Muscle of leg (tissue), 11 donors: ENCODE results near the gene SPATA13. TPM values are rescaled to one million over a fixed set of nuclear protein-coding genes. Genes with fewer than 3 reads are reported as not detected.
"Not testable (repeated sequence)": the region's sequence is repeated elsewhere in the genome, so short reads cannot be mapped to it uniquely, and the experiment has no call there.

Experiments
- DNase-seq: peaks from one replicate; pipeline ENCODE4 v3.0.0; 2013
- H3K27ac ChIP-seq: one replicate; pipeline ENCODE4 v1.5.1; 2013; ENCODE audit warnings: mild to moderate bottlenecking, low read length, control low read depth
- H3K27me3 ChIP-seq: one replicate; pipeline ENCODE4 v1.6.1; 2013; ENCODE audit warnings: low read length; ENCODE audit not compliant: control insufficient read depth, insufficient read depth
- H3K36me3 ChIP-seq: one replicate; pipeline ENCODE4 v1.6.1; 2013; ENCODE audit warnings: low read length; ENCODE audit not compliant: control insufficient read depth, insufficient read depth
- H3K4me1 ChIP-seq: one replicate; pipeline ENCODE4 v1.6.1; 2013; ENCODE audit warnings: low read length; ENCODE audit not compliant: control insufficient read depth, insufficient read depth
- H3K4me3 ChIP-seq: one replicate; pipeline ENCODE4 v1.5.1; 2013; ENCODE audit warnings: low read length, control low read depth
- H3K9me3 ChIP-seq: replicated peaks from 2 replicates; pipeline ENCODE4 v1.6.1; 2013; ENCODE audit warnings: low read depth, low read length; ENCODE audit not compliant: control insufficient read depth
- WGBS: methylation state at CpG from one replicate; pipeline ENCODE4 v1.1.5; 2013; ENCODE audit warnings: missing lambda C conversion rate; ENCODE audit not compliant: insufficient coverage; 5-methylcytosine and 5-hydroxymethylcytosine counted together
- polyA plus RNA-seq, 8 donors: library from polyadenylated mRNA; unstranded; fragments of 120-200 nt; gene quantifications; one replicate each; pipeline versions ENCODE4 v1.2.1 to v1.2.3, GENCODE V29; 2013; ENCODE audit warnings: inconsistent platforms in 1 of 8, low replicate concordance in 1 of 8; ENCODE audit not compliant: insufficient read length in 8 of 8, insufficient read depth in 1 of 8
- total RNA-seq: library from RNA; stranded (reverse); fragments of 120-200 nt; gene quantifications from one replicate; pipeline ENCODE4 v1.2.4, GENCODE V29; 2013

The SPATA13 gene
- total and polyA plus RNA-seq, 9 donors, result 2.7 to 4.5 (median 3.3) TPM

DNA sequence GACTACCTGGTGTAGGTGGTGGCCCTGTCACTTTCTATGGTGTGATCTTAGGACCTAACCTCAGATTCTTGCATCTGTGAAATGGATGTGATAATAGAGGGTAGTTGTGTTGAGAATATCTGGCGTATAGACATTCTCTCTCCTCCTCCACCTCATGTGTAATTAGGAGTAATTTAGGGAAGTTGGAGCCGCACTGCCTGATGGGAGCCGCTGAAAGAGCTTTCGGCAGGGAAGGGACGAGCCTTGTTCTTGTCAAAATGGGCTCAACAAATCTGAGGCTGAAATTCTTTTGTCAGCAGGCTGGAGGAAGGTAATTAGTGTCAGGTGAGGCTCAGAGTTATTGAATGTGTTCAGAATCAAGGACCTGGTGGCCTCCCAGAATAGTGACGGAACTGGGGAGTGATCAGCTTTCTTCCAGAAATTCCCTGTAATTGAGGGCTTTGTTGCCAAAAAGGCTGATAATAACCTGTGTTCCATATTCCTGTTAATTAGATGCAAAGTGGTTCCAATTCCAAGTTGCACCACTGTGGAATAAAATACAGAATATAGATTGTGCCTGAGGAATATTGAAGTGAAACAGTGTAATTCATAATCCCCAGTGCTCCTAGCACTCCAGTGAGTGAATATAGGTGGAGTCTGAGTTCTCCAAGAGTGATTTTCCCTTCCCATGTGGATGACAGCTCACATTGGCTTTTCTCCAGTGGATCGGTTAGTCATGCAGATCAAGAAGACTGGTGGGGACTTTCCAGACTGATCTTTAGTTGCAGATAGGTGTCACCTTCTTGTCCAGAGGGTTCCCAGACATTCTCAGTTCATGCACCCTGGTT, 47.5 kb downstream of the SPATA13 start:
- H3K36me3 ChIP-seq, result no peaks in the 10 kb centered on the region
- H3K27me3 ChIP-seq, result no peaks in the 10 kb centered on the region
- peak; percentile 56 for DNase-seq
- H3K9me3 ChIP-seq, result no peaks in the 10 kb centered on the region
- 64% methylated on average over 5 of the region's 7 CpGs for WGBS
- H3K27ac ChIP-seq, result no peak overlapping the region
- H3K4me3 ChIP-seq, result no peak overlapping the region
- H3K4me1 ChIP-seq, result no peaks in the 10 kb centered on the region

DNA sequence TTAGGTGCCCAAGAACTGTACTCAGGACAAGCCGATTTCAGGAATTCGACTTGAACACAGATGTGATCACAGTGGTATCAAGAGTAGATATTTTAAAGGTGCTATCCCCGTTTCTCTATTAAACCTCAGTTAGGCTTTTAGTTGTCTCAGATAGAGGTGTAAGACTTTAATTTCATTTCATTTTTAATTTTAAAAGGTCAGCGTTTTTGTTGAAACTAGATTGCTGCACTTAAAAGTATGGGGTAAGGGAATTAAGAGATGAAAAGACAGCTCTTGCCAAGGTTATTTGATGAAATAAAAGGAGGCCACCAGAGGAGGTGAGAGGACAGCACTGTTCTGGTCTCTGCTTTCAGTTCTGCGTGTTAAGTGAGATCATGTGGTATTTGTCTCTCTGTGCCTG, 48.6 kb downstream of the SPATA13 start:
- Histone ChIP-seq H3K4me1 (no peaks in the 10 kb centered on the region), H3K36me3 (no peaks in the 10 kb centered on the region), H3K27me3 (no peaks in the 10 kb centered on the region), H3K9me3 (no peaks in the 10 kb centered on the region), H3K27ac (no peak overlapping the region), H3K4me3 (no peak overlapping the region)
- no peak for DNase-seq
- no CpG with 5 or more reads among the region's 5 CpGs for WGBS

DNA sequence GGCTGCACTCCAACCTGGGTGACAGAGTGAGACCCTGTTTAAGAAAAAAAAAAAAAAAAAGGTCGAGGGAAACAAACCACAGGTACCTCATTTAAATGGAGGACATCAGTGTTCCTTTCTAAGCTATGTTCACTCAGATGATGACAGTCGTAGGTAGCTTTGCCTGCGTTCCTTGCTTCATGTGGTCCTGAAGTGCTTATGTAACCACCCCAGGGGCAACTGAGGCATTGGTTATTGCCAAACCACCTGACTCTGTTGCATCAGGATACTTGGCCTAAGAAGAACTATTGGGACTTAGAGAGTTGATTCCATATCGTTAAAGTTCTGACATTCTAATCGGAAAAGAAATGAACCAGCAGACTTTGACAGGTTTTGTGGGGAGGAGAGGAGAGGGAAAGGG, 51.7 kb downstream of the SPATA13 start:
- 37% methylated on average over 4 of the region's 5 CpGs for WGBS

DNA sequence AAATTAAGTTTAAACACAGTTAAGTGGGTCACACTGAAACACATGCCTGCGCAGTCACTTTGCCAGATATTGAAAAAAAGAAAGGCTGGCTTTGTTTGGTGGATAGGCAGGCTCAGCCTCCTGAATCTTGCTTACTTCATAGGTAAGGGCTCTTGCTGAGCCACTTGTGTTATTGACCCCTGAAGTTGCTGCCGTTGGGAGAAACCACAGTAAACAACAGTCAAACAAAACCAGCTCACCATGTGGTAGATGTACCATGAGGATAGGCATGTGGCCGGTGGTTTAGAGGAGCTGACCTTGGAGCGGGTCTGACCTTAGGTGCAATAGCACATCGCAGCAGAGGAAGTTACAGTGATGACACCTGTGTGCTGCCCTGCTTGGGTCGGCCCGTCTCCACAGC, 52.2 kb downstream of the SPATA13 start:
- no peaks in the 10 kb centered on the region for H3K9me3 ChIP-seq
- H3K4me1 ChIP-seq, result peaks cover 17% of the 10 kb centered on the region
- H3K36me3 ChIP-seq, result no peaks in the 10 kb centered on the region
- H3K27me3 ChIP-seq, result no peaks in the 10 kb centered on the region
- no peak overlapping the region for H3K4me3 ChIP-seq
- no peak overlapping the region for H3K27ac ChIP-seq
- no peak for DNase-seq
- WGBS, result 91% methylated on average over 4 of the region's 7 CpGs

More for the DNA sequence above, 51.7 kb downstream of the SPATA13 start:
- Histone ChIP-seq H3K9me3 (no peaks in the 10 kb centered on the region), H3K4me3 (no peak overlapping the region), H3K27ac (no peak overlapping the region), H3K36me3 (no peaks in the 10 kb centered on the region), H3K4me1 (peaks cover 13% of the 10 kb centered on the region), H3K27me3 (no peaks in the 10 kb centered on the region)
- DNase-seq, result no peak

DNA sequence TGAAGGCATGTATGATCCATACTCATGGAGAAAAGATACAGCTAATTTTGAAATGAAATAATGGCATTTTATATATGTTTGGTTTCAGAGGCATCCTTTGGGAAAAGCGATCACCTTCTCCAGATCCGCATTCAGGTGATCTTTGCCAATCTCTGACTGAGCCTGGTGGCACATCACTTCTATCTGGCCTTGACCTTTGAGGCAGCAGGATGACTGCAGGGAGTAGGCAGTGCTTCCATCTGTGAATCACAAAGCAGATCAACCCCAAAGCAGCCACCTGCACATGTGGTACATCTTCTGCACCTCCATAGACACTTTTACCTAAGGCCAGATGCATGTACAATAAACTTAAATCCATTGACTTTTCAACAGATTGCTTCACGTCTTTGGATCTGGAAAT, 53.4 kb downstream of the SPATA13 start:
- Histone ChIP-seq H3K4me3 (no peak overlapping the region), H3K4me1 (peaks cover 21% of the 10 kb centered on the region), H3K27ac (no peak overlapping the region), H3K9me3 (no peaks in the 10 kb centered on the region), H3K36me3 (no peaks in the 10 kb centered on the region), H3K27me3 (no peaks in the 10 kb centered on the region)
- DNase-seq, result no peak
- WGBS, result no CpG with 5 or more reads among the region's 3 CpGs

DNA sequence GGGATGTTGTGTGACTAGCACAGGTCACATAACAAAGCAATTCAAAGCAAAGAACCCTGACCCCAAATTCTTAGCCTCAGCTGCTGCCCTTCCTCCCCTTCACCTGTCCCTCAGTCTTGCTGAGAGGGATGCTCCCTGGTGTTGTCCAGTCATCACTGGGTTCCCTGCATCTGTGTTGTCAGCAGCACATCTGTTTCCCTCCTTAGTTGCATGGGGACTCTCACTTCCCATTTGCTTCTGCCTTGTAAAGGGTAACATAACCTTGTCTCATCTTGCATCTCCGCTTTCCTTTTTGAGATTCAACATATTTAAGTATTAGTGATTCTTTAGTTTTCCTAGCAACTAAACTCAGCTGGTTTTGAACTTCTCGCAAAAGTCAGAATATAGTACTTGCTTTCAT, 54.0 kb downstream of the SPATA13 start:
- peak; percentile 35 for DNase-seq
- WGBS, result no CpG with 5 or more reads among the region's 2 CpGs
- H3K27ac ChIP-seq, result no peak overlapping the region

DNA sequence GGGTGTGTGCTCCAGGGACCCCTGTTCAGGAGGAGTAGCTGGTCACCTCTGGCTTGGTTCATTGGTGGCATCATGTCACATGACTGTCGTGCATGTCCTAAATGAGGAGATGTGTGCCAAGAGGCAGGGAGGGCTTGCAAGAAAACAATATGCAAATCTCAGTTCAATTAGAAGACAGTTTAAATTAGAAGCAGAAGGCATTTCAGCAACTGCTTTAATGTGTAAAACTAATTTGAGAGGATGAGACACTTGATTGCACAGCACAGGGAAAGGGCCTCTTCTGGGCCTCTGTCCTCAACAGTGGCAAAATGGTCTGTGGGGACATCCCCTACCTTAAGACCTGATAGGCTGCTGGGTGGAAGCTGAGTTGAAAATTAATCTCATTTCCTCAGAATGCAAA, 54.6 kb downstream of the SPATA13 start:
- Histone ChIP-seq H3K36me3 (no peaks in the 10 kb centered on the region), H3K4me1 (peaks cover 21% of the 10 kb centered on the region), H3K27ac (peak overlapping the region; percentile 25), H3K27me3 (no peaks in the 10 kb centered on the region), H3K9me3 (no peaks in the 10 kb centered on the region), H3K4me3 (no peak overlapping the region)
- no CpG with 5 or more reads among the region's 1 CpG for WGBS
- no peak for DNase-seq

More for the DNA sequence above, 54.0 kb downstream of the SPATA13 start:
- H3K4me1 ChIP-seq, result peaks cover 21% of the 10 kb centered on the region
- no peaks in the 10 kb centered on the region for H3K9me3 ChIP-seq
- no peaks in the 10 kb centered on the region for H3K36me3 ChIP-seq
- no peak overlapping the region for H3K4me3 ChIP-seq
- no peaks in the 10 kb centered on the region for H3K27me3 ChIP-seq

DNA sequence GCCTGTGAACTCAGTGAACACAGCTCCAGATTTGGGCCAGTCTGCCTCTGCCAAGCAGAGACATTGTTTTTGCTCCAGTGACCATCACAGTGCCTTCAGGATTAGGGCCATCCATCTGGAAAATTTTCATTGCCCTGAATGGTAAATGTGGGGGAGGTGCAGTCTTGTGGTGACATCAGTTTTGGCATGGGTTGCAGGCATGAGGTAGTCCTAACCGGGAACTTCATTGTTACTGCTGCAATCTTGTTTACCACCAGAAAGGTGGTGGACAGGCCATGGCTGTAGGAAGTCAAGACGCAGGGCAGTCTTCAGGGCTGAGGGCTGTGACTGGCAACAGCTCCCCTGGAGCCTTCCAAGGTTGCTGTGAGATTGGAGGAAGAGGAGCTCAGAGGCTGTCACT, 55.2 kb downstream of the SPATA13 start:
- peak; percentile 59 for DNase-seq
- H3K27ac ChIP-seq, result peak overlapping the region; percentile 25
- peaks cover 21% of the 10 kb centered on the region for H3K4me1 ChIP-seq
- H3K4me3 ChIP-seq, result no peak overlapping the region
- H3K27me3 ChIP-seq, result no peaks in the 10 kb centered on the region
- H3K9me3 ChIP-seq, result no peaks in the 10 kb centered on the region
- H3K36me3 ChIP-seq, result no peaks in the 10 kb centered on the region
- WGBS, result 44% methylated on average over 2 of the region's 2 CpGs

DNA sequence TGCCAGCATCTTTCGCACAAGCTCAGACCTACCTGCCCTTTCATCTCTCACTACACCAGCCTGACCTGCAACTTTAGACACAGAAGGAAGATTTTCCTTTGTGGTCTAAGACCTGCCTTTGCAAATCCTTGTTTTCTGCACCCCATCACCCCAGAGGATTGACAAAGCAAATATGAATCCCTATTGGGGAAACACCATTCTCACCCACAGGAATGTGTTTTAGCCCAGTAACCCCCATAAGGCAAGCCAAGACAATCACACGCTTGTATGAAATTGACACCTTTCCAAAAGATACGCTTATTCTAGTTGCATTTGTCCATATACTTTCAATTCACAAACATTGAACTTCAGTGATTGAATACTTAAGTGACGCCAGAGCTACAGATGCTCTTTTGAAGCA, 55.7 kb downstream of the SPATA13 start:
- H3K4me1 ChIP-seq, result peaks cover 21% of the 10 kb centered on the region
- no peaks in the 10 kb centered on the region for H3K36me3 ChIP-seq
- no peaks in the 10 kb centered on the region for H3K27me3 ChIP-seq
- H3K27ac ChIP-seq, result no peak overlapping the region
- no peaks in the 10 kb centered on the region for H3K9me3 ChIP-seq
- no peak for DNase-seq
- WGBS, result no CpG with 5 or more reads among the region's 4 CpGs
- H3K4me3 ChIP-seq, result no peak overlapping the region

DNA sequence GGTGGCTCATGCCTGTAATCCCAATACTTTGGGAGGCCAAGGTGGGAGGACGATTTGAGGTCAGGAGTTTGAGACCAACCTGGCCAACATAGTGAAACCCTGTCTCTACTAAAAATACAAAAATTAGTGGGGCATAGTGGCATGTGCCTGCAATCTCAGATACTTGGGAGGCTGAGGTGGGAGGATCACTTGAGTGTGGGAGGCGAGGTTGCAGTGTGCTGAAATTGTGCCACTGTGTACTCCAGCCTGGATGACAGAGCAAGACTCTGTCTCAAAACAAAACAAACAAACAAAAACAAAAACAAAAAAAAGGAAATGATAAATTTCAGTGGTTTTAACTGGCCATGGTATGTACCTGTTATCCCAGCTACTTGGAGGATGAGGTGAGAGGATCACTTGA, 56.3 kb downstream of the SPATA13 start:
- WGBS, result no CpG with 5 or more reads among the region's 2 CpGs
- H3K9me3 ChIP-seq, H3K27ac ChIP-seq, H3K36me3 ChIP-seq, H3K4me3 ChIP-seq, DNase-seq, H3K27me3 ChIP-seq: not testable (repeated sequence)
- H3K4me1 ChIP-seq, result peaks cover 21% of the 10 kb centered on the region
